ENCODE results near the gene PATL1. TPM values are rescaled to one million over a fixed set of nuclear protein-coding genes. Genes with fewer than 3 reads are reported as not detected.
A peak's percentile ranks its signal among the peaks of the same experiment; 100 is the strongest.

The PATL1 gene
- total and polyA plus RNA-seq, 2 donors (not counting 1 experiment from before 2014, with no cell fraction given) = 40.8 to 45.0 TPM

DNA sequence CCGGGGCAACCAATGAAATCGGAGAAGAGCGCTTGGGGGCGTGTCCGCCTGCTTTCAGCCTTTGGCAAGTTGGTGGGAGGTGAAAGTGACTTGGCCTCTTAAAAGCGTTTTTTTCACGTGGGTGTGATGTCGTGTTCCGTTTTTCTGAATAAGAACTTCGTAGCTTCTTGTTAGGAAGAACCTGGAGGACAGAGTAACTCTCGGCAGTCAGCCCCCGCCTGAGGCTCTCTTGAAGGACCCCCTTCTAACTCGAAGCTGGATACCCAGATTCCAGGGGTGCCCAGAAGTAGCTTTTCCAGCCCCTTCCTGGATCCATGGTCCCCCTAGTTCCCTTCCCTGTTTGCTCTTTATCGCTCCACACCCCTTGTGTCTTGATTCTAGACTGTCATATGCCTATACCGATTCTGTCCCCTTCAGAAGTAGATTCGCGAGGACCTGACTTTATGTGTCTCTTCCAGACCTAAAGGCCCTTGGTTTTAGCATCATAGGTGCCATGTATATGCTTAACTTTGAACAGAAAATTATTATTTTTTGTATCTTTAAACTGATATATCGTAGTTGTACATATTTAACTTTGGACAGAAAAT, 52.3 kb downstream of the PATL1 start:
- H3K27me3 ChIP-seq (replicated peaks in 1 of 4; ENCODE audit: control extremely low read depth in 1 of 4, control insufficient read depth in 3 of 4, insufficient read depth in 4 of 4, low read length in 3 of 4) = no peaks in the 10 kb centered on the region
- ChIA-PET POLR2A (interaction anchor here (0.5 to 2.2 kb wide), 7 partner anchors 31 to 66 kb away, joined by 3 to 40 read pairs (median 6); partner anchors contain the start of gene PATL1), CTCF (interaction anchor here (0.6 to 3.2 kb wide), 7 partner anchors 12 to 1816 kb away, joined by 3 to 10 read pairs (median 3); partner anchors contain the start of gene PATL1)
- no peaks in the 10 kb centered on the region for H3K9me3 Mint-ChIP-seq (ENCODE audit: insufficient read depth)
- 5% methylated on average over 15 of the region's 18 CpGs for WGBS (ENCODE audit: insufficient coverage)
- peak overlapping the region; percentile 90 for H2AFZ ChIP-seq (ENCODE audit: insufficient read depth, low read depth, low read length, poor library complexity, severe bottlenecking)
- peak overlapping the region; percentile 74 for H3K4me2 ChIP-seq (replicated peaks; ENCODE audit: low read depth, low read length, poor library complexity, severe bottlenecking)
- H3K36me3 ChIP-seq (replicated peaks in 1 of 2; ENCODE audit: control extremely low read depth in 1 of 2, control insufficient read depth in 1 of 2, extremely low read depth in 1 of 2, insufficient read depth in 2 of 2, low read length in 1 of 2) = peaks cover 2 to 8% of the 10 kb centered on the region in 2 experiments
- H3K9ac ChIP-seq (ENCODE audit: low read length) = peak overlapping the region; percentile 78
- no peak for DNase-seq
- H3K27ac Mint-ChIP-seq = peak overlapping the region; percentile 92
- peak overlapping the region; percentile 92 to 97 for H3K27ac ChIP-seq (ENCODE audit: low read length in 2 of 2)
- peak overlapping the region; percentile 44 to 66 (median 61) for H3K4me3 ChIP-seq (ENCODE audit: control extremely low read depth in 1 of 5, extremely low read depth in 1 of 5, insufficient read depth in 1 of 5, low read depth in 2 of 5, low read length in 4 of 5)
- no peak for ATAC-seq (ENCODE audit: low read depth)
- no peaks in the 10 kb centered on the region for H3K9me3 ChIP-seq (ENCODE audit: control extremely low read depth in 1 of 3, control insufficient read depth in 2 of 3, insufficient read depth in 1 of 3, low read length in 2 of 3)
- peaks cover 33% of the 10 kb centered on the region for H4K20me1 ChIP-seq (ENCODE audit: control insufficient read depth, insufficient read depth, low read length, poor library complexity, severe bottlenecking)
- H3K27me3 Mint-ChIP-seq = no peaks in the 10 kb centered on the region
- peaks cover 36% of the 10 kb centered on the region for H3K79me2 ChIP-seq (ENCODE audit: control insufficient read depth, insufficient read depth, low read length)
- H3K4me1 ChIP-seq (ENCODE audit: control insufficient read depth in 2 of 2, insufficient read depth in 2 of 2, low read length in 2 of 2) = peaks cover 20% of the 10 kb centered on the region in 2 donors
- no peak for TF ChIP-seq EZH2 (IDR thresholded peaks at IDR 0.05; ENCODE audit: borderline replicate concordance, insufficient read depth, low read depth, low read length, poor library complexity, severe bottlenecking)
- TF ChIP-seq, protein P1, sequence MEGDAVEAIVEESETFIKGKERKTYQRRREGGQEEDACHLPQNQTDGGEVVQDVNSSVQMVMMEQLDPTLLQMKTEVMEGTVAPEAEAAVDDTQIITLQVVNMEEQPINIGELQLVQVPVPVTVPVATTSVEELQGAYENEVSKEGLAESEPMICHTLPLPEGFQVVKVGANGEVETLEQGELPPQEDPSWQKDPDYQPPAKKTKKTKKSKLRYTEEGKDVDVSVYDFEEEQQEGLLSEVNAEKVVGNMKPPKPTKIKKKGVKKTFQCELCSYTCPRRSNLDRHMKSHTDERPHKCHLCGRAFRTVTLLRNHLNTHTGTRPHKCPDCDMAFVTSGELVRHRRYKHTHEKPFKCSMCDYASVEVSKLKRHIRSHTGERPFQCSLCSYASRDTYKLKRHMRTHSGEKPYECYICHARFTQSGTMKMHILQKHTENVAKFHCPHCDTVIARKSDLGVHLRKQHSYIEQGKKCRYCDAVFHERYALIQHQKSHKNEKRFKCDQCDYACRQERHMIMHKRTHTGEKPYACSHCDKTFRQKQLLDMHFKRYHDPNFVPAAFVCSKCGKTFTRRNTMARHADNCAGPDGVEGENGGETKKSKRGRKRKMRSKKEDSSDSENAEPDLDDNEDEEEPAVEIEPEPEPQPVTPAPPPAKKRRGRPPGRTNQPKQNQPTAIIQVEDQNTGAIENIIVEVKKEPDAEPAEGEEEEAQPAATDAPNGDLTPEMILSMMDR (IDR thresholded peaks at IDR 0.05) = no peak
- intact Hi-C loops (cut with micrococcal nuclease) = loop anchor here (1.0 to 2.0 kb wide), 4 partner anchors 53 to 1036 kb away; partner anchors contain the start of gene PATL1
- peak overlapping the region; percentile 89 for H3K4me3 Mint-ChIP-seq
- peaks cover 41% of the 10 kb centered on the region for H3K4me1 Mint-ChIP-seq
